Hepatocyte (in vitro differentiated cells): ENCODE results near the gene PRODH.
"Not testable (repeated sequence)": the region's sequence is repeated elsewhere in the genome, so short reads cannot be mapped to it uniquely, and the experiment has no call there.

Experiments
- CTCF ChIP-seq: fragments of 200-600 bp; sonication (generic); IDR thresholded peaks from 2 replicates; pipeline ENCODE4 v1.5.1; 2016; ENCODE audit warnings: antibody characterized with exemption, mild to moderate bottlenecking; ENCODE audit not compliant: poor library complexity
- EZH2 ChIP-seq: fragments of 200-600 bp; sonication (generic); IDR thresholded peaks from 2 replicates; pipeline ENCODE4 v1.6.1; 2016; ENCODE audit warnings: antibody characterized with exemption, mild to moderate bottlenecking, borderline replicate concordance
- EZH2phosphoT487 ChIP-seq: fragments of 200-600 bp; sonication (generic); IDR thresholded peaks from one replicate; pipeline ENCODE4 v1.6.1; 2018; ENCODE audit warnings: antibody characterized with exemption, mild to moderate bottlenecking, low read depth, moderate library complexity; ENCODE audit not compliant: unreplicated experiment, severe bottlenecking

GRCh38 chr22:18960166-18960820, 24.2 kb upstream of the PRODH start:
- TF ChIP-seq EZH2, CTCF, EZH2phosphoT487: not testable (repeated sequence)
